AG20443 (cell line): Measurements from ENCODE around the gene SYNC.
"Not testable (repeated sequence)": the region's sequence is repeated elsewhere in the genome, so short reads cannot be mapped to it uniquely, and the experiment has no call there.

Experiments used
- DNase-seq: peaks from one replicate; pipeline ENCODE4 v3.0.0; 2012; ENCODE audit warnings: low spot score, mixed read lengths

SYNC gene

DNA sequence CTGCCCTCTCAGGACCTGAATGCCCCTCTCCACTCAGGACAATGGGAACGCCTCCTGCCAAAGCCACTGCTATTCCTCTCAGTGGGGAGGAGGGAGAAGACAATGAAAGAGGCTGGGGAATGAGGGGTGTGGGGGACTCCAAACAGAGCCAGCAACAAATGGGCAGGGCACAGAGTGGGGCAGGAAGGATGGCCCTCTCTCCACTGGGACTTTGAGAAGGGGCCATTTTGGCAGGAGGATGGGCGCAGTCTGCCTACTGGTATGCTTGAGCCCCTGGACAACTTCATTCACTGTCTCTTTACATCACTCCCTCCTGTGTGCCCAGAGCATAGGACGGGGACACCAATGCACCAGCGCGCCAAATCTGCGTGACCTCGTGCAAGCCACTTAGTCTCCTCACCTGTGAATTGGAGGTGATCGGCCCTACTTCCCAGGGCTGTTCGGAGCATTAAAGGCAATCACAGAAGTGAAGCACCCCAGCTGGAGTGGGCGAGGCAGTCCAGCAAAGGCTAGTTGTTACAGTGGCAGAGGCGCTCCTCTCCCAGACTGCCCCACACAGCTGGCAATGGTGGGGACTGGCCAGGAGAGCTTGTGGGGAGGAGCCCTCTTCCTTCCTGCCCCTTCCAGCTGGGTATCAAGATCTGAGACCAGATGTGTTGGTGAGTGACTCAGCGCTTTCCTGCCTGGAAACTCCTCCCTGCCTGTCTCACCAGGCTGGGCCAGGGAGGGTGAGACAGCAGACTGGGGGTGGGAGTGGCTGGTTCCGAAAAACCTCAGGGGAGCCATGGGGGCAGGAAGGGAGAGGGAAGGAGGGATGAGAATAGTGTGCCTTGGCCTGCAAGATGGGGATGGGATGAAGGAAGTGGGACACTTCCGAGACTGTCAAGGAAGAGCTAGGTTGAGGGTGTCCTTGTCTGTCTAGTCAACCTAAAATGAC, 22.4 kb upstream of the SYNC start:
- peak; percentile 95 for DNase-seq

DNA sequence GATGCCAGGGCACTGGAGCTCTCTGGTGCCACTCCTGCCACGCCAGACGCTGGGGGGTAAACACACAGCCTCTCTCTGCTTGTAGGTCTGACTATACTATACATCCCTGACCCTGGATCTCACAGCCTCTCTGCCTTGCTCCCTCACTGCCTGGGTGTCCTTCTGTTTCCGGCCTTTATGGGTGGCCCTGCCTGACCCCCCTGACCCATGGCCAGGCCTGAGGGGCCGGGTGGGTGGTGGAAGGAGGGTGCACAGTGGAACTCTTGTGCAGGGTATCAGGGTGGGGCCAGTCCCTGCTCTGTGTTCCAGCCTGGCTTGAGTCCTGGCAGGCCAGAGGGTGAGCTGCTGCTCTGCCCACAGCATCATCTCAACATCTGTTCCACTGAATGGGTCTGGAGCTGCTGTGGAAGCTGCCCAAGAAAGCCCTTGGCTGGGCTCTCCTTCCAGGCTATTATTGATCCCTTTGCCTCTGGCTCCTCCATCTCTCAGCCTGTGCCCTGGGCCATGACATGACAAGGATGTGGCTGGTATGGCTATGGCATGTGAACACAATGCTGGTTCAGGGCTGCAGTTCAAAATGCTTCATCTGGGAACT, 17.2 kb upstream of the SYNC start:
- peak; percentile 45 for DNase-seq

DNA sequence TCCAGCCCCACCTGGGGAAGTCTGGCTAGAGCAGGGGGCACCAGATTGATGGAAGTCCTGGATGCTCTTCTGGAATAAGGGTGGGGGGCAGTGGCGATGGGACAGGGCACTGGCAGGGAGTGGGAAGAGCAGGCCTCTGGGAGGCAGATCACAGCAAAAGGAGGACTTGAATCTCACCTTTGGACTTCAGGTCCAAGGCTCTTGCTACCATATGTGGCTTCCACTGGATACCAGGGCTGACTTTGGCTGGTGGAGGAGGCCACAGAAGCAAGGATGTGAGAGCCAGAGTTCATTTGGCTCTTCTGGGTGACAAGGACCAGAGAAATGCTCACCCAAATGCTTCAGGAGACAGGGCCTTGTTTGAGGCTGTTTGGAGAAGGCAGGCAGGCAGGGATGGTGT, 16.0 kb upstream of the SYNC start:
- DNase-seq, result no peak

DNA sequence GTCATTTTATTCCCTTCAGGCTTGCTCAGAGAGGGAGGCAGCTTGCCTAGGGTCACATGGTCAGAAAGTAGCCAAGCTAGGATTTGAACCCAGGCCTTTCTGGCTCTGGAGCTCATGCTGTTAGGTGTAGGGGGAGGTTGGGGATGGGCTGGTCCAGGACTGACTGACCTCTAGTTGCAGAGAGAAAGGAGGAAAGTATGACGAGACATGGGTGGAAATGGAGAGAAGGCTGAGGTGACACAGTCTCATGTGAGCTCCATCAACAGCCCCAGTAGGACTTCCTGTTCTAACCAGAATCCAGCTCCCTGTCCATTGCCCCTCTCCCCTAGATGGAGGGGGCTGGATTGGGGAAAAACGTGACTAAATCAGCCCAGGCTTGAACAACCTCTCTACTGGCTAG, 15.5 kb upstream of the SYNC start:
- no peak for DNase-seq

DNA sequence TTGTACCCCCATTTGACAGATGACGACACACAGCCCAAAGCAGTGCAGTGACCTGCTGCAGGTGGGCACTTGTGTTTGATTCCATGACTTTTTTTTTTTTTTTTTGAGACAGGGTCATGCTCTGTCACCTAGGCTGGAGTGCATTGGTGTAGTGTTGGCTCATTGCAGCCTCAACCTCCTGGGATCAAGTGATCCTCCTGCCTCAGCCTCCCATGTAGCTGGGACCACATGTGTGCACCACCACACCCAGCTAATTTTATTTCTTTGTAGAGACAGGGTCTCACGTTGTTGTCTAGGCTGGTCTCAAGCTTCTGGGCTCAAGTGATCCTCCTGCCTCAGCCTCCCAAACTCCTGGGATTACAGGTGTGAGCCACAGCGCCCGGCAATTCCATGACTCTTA, 14.9 kb upstream of the SYNC start:
- DNase-seq, result no peak

DNA sequence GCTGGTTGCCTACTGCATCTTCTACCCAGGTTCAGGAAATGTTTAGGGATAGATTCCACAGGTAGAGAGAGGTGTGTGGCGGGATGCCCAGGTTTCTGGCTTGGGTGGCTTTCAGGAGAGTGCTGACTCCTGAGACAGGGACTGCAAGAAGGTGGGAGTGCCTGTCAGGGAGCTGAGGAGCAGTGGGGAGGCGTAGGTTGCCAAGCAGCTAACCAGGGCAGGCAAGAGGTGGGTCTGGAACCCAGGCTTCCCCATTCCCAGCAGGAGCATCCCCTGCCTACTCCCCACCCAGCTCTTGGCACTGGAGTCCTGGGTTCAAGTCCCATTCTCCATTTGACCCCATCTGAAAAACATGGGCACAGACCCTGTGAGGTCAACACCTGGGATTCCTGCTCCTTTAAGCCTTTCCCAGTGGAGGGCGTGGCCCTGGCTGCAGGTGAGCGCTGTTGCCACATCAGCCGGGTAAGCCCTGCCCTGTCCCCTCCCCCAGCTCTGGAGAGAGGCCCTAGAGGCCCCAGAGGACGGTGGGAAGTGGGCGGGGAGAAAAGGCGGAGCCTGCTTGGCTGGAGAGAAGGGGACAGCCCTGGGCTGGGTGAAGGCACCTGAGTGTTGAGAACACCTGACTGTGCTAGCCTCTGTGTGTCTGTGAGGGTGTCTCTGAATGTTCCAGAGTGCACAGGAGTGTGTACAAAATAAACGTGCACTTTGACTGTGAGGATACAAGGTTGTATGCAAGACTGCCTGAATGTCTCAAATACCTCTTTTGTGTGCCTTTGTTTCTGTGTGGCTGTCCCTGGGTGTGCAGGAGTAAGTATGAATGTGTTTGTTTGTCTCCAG, 14.0 kb upstream of the SYNC start:
- DNase-seq, result no peak

DNA sequence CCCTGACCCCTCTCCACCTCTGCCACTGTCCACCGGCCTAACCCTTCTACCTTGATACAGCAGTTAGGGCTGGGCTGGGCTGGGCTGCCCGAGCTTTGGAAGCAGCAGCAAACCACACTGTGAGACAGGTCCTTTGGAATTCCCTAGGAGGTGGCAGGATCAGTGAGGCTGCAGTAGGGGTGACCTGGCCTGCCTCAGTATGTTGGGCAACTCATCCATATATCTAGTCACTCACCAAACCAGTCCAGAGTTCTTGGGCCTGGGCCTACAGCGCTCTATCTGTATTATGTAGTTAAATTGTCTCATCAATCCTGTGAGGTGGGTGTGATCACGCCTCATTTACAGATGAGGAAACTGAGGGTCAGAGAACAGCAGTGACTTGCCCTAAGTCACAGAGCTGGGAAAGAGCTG, 13.3 kb upstream of the SYNC start:
- DNase-seq, result no peak

DNA sequence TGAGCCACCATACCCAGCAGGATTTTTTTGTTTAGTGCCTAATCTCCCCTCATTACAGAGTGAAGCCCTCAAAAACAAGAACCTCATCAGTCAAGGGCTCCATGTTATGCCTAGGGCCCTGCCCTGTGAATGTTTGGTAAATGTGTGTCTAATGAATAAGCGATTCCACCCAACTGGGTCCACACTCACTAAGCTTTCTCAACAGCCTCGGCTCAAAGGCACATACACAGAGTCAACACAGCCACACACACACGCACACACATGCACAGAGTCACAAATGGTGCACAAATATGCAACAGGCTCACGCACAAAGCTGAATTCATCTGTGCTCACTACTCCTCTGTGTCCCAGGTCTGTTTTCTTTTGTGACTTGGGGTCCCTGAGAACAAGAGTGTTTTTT, 11.7 kb upstream of the SYNC start:
- DNase-seq, result no peak

DNA sequence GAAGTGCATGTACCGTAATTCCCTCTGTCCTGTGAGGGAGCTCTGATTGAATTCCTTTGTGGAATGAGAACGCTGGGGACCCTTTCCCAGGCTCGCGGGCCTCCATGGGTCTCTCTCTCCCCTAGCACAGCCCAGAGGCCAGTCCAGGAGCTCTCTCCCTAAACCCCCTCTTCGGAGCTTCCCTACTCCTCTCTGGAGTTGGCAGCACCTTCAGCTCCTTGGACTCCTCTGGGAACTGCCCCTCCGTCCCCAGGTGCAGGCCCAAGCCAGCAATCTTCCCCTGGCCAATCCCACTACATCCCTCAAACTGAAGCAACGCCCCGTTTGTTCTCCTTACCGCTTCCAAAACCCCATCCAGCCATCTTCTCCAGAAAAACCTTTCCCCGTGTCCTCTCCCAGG, 10.5 kb upstream of the SYNC start:
- no peak for DNase-seq

DNA sequence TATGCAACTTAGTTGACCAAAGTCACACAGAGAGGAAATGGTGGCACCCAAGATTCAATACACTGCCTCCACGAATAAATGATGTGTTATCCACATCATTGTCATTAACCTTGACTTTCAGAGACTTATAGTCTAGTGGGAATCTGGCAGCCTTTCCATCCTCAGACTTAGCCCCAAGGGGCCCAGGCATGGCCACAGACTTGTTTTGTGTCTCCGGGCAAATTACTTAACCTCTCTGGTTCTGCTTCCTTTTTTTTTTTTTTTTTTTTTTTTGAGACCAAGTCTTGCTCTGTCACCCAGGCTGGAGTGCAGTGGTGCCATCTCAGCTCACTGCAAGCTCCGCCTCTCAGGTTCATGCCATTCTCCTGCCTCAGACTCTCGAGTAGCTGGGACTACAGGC, 8.7 kb upstream of the SYNC start:
- DNase-seq, result not testable (repeated sequence)

DNA sequence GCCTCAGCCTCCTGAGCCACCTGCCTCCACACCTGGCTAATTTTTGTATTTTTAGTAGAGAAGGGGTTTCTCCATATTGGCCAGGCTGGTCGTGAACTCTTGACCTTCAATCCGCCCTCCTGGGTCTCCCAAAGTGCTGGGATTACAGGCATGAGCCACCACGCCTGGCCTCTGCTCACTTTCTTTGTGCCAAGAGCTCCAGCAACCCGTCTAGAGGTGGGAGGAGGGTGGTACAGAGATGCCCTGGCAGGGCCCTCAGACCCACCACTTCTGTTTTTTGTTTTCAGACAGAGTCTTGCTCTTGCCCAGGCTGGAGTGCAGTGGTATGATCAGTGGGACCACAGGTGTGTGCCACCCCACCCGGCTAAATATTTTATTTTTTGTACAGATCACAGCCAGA, 6.9 kb upstream of the SYNC start:
- DNase-seq, result no peak

DNA sequence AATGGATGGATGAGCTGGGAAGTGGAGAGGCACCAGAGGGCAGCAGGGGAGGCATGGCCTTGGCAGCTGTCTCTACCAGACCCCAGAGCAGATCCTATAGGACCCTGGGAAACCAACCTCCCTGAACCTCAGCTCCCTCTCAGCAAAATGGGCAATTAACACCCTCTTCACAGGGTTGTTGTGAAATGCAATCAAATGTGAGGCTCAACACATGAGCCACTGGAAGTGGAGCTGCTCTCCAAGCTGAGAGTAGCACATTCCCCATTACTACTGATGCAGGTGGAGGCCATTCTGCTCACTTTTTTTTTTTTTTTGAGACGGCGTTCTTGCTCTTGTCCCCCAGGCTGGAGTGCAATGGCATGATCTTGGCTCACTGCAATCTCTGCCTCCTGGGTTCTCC, 6.5 kb upstream of the SYNC start:
- DNase-seq, result no peak

DNA sequence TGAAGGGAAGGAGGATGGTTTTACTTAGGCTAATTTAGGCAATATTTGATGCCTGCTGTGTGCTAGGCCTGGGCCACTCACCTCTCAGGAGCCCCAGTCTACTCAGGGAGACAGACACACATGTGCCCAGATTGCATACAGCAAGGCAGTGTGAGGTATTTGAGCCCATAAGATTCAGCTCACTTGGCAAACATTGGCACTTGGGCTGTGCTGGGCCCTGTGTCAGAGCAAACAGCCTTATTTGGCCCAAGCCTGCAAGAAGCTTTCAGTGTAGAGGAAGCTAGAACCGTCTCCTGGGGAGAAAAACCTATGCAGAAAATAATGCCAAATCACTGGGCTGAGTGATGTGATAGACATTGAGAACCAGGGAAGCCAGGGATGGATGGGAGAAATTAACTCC, 3.9 kb upstream of the SYNC start:
- no peak for DNase-seq

DNA sequence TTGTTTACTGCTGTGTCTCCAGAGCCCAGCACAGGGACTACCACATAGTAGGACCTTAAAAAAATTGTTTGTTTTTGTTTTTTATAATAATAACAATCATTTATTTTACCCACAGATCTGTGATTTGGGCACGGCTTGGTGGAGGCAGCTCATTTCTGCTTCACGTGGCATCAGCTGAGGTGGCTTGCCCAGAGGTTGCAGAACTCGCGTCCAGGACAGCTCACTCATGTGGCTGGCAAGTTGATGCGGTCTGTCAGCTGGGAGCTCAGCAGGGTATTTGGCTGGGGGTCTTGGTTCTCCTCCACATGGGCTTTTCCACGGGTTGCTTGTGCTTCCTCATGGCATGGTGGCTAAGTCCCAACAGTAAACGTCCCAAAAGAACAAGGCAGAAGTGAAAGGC, 2.9 kb upstream of the SYNC start:
- no peak for DNase-seq

DNA sequence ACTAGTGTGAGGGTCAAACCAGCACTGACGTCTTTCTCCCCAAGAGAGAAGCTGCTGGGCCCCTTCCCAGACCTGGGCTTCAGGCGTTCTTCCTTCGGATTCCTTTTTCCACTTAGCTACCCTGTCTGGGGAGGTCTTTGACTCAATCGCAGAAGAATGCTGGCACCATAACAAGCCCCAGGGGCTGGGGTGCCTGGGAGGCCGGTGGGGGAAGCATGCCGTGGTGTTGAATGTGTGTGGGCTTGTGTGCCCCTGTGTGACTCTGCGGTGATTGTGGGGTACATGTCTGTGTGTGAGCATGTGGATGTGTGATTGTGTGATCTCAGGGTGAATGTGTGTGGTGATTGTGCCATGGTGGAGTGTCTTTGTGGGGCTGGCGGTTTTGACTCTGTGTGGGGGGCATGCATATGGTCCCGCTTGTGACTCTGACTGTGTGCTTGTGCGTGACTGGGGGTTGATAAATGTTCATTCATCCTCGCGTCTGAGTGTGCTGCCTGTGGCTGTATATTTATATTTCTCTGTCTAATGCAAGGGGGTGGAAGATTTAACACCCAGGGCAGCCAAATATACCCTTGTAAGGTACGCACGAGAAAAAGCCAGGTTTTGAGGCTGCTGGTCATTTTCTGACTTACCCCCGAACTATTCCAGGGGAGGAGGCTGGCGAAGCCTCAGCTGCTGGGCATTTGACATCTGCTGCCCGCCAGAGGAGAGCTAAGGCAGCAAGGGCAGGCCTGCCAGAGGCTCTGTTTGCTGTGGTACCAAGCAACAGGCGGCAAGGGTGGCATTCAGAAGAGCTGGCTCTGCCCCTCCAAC, 1.1 kb upstream of the SYNC start:
- DNase-seq, result peak; percentile 92

DNA sequence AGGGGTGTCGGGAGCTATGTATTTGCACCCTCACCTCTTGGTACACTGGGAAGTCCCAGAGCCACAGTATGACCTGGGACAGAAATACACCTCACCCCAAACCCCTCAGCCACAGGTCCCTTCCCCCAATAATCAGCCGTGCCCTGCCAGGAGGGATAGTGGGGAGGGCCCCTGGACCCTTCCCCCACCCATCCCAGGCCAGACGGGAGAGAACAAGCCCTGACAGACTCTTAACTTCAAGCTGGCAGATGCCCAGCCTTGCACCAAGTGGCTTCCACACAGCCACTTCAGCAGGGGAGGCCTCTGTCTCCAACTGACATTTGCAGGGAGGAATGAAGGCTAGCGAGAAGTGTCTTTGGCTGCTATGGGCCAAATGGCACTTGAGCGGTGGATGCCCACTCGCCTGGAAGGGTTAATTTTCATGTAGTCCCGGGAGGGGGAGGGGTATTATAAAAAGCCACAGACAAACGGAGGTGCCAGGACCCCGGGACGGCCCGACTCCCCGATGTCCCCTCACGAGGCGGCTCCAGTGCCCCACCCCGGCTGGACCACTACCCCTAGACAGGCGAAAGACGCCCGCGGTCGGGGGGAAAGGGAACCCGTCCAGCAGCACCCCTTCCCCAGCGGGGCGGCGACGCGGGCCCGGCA, 495 bp downstream of the SYNC start:
- no peak for DNase-seq

DNA sequence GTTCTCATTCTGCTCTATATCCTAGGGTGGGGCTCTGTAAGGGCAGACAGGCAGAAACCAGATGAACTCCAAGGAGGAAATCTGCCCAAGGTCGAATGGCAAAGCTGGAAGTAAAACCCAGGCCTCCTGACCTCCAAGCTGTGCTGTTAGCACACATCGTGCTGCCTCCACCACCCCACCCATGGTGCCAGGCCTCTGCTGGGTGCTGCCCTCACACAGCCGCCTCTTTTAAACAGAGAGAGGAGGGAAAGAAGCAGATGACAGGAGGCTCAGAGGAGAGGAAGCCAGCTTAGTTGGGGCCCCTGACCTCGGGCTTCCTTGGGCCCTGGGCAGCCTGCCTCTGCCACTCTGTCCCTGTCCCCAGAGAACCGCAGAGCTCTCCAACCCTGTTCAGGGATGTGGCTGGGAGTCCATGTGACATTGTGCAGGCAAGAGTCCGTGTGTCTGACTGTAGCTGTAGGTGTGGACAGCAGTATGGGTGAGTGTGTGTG, 1.1 kb downstream of the SYNC start:
- no peak for DNase-seq

DNA sequence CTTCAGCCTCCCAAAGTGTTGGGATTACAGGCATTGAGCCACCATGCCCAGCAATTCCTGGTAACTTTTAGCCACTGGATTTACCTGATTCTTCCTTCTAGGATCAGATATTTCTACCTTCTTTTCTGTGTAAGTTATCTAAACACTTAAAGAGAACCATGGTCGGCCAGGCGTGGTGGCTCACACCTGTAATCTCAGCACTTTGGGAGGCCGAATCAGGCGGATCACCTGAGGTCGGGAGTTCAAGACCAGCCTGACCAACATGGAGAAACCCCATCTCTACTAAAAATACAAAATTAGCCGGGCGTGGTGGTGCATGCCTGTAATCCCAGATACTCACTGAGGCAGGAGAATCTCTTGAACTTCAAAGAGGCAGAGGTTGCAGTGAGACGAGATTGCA, 5.6 kb downstream of the SYNC start:
- not testable (repeated sequence) for DNase-seq

DNA sequence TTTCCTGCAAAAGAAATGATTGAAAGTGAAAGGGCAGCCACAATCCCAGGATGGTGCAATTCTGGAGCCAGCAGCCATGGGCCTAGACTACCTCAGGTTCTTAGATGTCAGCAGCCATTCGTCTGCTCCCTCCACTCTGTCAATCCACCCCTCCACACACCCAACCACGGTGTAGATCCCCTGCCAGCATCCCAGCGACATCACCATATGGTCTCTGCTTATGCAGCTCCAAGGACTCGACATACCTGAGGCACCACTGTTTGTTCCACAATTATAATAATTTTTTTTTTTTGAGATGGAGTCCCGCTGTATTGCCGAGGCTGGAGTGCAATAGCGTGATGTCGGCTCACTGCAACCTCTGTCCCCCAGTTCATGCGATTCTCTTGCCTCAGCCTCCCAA, 6.5 kb downstream of the SYNC start:
- DNase-seq, result no peak

DNA sequence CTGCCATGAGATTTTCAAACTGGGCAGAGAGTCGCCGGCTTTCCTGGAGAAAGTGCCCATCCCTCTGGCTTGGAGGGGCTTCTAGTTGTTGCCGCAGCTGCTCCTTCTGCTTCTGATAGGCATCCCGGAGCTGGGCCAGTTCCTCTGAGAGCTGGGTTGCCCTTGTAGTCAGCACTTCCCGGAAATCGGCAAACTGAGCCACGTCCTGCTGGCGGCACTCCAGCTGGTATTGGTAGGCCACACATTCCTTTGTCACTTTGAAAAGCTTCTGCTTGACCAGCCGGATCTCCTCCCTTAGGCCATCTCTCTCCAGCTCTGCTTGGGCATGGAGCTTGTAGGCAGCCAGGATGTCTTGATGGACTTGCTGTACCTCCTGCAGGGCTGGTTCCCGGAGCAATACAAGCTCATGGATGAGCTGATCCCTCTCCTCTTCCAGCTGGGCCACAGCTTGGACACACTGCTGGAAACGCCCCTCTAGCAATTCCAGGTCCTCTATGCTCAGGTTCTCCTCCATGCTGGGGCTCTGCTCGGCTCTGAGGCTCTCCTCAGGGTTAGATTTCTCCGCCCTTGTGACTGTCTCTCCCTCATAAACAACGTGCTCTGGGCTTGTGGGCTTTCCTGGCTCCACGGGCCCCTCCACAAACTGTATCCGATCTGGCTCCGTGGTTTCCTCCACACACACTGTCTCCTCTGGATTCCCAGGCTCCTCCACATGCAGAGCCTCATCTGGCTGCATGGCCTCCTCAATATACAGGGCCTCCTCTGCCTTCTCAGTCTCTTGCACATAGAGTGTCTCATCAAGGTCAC, 7.3 kb downstream of the SYNC start:
- peak; percentile 77 for DNase-seq
